ENCODE data around the gene RHOBTB1.

The RHOBTB1 gene

DNA sequence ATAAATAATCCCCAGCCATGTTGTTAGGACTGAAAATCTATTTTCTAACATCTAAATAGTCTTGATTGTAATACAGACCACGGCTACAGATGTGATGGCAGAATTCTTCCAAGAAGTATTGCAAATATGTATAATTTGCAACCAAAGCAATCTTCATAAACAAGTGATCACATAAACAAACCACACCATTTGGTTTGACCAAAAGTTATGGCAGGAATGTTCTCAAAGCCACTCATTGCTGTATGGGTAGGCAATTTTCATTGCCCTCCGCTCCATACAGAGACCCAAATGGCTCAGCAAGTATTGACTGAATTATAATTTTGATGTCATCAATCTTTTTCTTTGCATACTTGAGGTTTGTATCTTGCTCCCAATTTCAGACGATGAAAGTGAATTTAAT lies 19.0 kb upstream of the RHOBTB1 start (continued):
- TF ChIP-seq ZEB2 (tag by site-specific recombination; IDR thresholded peaks at IDR 0.05) (no peak), OVOL3 (tag by site-specific recombination; IDR thresholded peaks at IDR 0.05) (no peak)

DNA sequence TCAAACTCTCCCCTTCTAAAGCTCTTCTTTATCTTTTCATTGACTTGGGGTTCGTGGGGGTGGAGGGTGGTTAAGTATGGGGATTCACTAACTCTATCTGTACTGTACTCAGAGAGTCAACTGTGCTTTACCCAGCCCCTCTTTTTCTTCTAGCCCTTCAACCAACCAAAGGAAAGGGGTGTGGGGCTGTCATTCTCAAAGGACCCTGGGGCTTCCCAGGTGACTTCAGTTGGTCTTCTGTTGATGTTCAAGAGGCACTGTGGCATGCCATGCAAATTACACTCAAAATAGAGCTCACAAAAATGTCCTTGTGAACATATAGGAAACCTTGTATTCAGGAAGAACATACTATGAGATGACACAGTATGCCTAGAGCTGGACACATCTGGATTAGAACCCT lies 16.9 kb upstream of the RHOBTB1 start:
- ChIA-PET POLR2A (no interaction called here), CTCF (interaction anchor here (1.6 kb wide), 1 partner anchor 140 kb away, joined by 6 read pairs; no protein-coding TSS in a partner anchor)
- Histone ChIP-seq H3K4me3 (ENCODE audit: low read depth, low read length) (no peak overlapping the region), H3K27ac (ENCODE audit: extremely low read depth, low read depth, low read length) (no peak overlapping the region), H3K4me1 (ENCODE audit: control insufficient read depth, insufficient read depth, low read length) (peaks cover 3% of the 10 kb centered on the region; the same call in 1 of the 2 replicates), H3K36me3 (ENCODE audit: control insufficient read depth in 2 of 2, insufficient read depth in 1 of 2, low read length in 2 of 2) (no peaks in the 10 kb centered on the region), H3K9me3 (ENCODE audit: control insufficient read depth, insufficient read depth, low read depth, low read length) (no peaks in the 10 kb centered on the region)
- TF ChIP-seq ZNF175 (tag by site-specific recombination; IDR thresholded peaks at IDR 0.05) (no peak), ZEB2 (tag by site-specific recombination; IDR thresholded peaks at IDR 0.05) (no peak), ZNF239 (tag by site-specific recombination; IDR thresholded peaks at IDR 0.05) (no peak), ZFP3 (tag by site-specific recombination; IDR thresholded peaks at IDR 0.05; ENCODE audit: low read depth) (no peak), IKZF3 (tag by site-specific recombination; IDR thresholded peaks at IDR 0.05) (no peak), ZFP37 (tag by site-specific recombination; IDR thresholded peaks at IDR 0.05) (no peak), ZFP69B (tag by site-specific recombination; IDR thresholded peaks at IDR 0.05) (no peak), GFI1B (tag by site-specific recombination; IDR thresholded peaks at IDR 0.05) (no peak), ZNF561 (tag by site-specific recombination; IDR thresholded peaks at IDR 0.05; ENCODE audit: borderline replicate concordance) (no peak), WT1 (tag by site-specific recombination; IDR thresholded peaks at IDR 0.05) (no peak), ZBTB1 (tag by site-specific recombination; IDR thresholded peaks at IDR 0.05) (no peak), ZNF140 (tag by site-specific recombination; IDR thresholded peaks at IDR 0.05) (no peak), ZNF426 (tag by site-specific recombination; IDR thresholded peaks at IDR 0.05) (no peak)
- TF ChIP-seq, protein P1, sequence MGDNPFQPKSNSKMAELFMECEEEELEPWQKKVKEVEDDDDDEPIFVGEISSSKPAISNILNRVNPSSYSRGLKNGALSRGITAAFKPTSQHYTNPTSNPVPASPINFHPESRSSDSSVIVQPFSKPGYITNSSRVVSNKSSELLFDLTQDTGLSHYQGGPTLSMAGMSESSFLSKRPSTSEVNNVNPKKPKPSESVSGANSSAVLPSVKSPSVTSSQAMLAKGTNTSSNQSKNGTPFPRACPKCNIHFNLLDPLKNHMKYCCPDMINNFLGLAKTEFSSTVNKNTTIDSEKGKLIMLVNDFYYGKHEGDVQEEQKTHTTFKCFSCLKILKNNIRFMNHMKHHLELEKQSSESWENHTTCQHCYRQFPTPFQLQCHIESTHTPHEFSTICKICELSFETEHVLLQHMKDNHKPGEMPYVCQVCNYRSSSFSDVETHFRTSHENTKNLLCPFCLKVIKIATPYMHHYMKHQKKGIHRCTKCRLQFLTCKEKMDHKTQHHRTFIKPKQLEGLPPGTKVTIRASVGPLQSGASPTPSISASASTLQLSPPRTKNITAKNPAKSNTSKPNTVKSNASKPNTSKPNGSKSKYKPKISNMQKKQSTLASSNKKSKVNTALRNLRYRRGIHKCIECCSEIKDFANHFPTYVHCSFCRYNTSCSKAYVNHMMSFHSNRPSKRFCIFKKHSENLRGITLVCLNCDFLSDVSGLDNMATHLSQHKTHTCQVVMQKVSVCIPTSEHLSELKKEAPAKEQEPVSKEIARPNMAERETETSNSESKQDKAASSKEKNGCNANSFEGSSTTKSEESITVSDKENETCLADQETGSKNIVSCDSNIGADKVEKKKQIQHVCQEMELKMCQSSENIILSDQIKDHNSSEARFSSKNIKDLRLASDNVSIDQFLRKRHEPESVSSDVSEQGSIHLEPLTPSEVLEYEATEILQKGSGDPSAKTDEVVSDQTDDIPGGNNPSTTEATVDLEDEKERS (tag by site-specific recombination; IDR thresholded peaks at IDR 0.05), result no peak
- TF ChIP-seq, protein P2, sequence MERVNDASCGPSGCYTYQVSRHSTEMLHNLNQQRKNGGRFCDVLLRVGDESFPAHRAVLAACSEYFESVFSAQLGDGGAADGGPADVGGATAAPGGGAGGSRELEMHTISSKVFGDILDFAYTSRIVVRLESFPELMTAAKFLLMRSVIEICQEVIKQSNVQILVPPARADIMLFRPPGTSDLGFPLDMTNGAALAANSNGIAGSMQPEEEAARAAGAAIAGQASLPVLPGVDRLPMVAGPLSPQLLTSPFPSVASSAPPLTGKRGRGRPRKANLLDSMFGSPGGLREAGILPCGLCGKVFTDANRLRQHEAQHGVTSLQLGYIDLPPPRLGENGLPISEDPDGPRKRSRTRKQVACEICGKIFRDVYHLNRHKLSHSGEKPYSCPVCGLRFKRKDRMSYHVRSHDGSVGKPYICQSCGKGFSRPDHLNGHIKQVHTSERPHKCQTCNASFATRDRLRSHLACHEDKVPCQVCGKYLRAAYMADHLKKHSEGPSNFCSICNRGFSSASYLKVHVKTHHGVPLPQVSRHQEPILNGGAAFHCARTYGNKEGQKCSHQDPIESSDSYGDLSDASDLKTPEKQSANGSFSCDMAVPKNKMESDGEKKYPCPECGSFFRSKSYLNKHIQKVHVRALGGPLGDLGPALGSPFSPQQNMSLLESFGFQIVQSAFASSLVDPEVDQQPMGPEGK (tag by site-specific recombination; IDR thresholded peaks at IDR 0.05), result no peak
- TF ChIP-seq, protein P3, sequence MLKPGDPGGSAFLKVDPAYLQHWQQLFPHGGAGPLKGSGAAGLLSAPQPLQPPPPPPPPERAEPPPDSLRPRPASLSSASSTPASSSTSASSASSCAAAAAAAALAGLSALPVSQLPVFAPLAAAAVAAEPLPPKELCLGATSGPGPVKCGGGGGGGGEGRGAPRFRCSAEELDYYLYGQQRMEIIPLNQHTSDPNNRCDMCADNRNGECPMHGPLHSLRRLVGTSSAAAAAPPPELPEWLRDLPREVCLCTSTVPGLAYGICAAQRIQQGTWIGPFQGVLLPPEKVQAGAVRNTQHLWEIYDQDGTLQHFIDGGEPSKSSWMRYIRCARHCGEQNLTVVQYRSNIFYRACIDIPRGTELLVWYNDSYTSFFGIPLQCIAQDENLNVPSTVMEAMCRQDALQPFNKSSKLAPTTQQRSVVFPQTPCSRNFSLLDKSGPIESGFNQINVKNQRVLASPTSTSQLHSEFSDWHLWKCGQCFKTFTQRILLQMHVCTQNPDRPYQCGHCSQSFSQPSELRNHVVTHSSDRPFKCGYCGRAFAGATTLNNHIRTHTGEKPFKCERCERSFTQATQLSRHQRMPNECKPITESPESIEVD (tag by site-specific recombination; IDR thresholded peaks at IDR 0.05), result no peak
- TF ChIP-seq, protein P4, sequence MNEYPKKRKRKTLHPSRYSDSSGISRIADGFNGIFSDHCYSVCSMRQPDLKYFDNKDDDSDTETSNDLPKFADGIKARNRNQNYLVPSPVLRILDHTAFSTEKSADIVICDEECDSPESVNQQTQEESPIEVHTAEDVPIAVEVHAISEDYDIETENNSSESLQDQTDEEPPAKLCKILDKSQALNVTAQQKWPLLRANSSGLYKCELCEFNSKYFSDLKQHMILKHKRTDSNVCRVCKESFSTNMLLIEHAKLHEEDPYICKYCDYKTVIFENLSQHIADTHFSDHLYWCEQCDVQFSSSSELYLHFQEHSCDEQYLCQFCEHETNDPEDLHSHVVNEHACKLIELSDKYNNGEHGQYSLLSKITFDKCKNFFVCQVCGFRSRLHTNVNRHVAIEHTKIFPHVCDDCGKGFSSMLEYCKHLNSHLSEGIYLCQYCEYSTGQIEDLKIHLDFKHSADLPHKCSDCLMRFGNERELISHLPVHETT (tag by site-specific recombination; IDR thresholded peaks at IDR 0.05), result no peak
- TF ChIP-seq, protein P5, sequence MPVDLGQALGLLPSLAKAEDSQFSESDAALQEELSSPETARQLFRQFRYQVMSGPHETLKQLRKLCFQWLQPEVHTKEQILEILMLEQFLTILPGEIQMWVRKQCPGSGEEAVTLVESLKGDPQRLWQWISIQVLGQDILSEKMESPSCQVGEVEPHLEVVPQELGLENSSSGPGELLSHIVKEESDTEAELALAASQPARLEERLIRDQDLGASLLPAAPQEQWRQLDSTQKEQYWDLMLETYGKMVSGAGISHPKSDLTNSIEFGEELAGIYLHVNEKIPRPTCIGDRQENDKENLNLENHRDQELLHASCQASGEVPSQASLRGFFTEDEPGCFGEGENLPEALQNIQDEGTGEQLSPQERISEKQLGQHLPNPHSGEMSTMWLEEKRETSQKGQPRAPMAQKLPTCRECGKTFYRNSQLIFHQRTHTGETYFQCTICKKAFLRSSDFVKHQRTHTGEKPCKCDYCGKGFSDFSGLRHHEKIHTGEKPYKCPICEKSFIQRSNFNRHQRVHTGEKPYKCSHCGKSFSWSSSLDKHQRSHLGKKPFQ (tag by site-specific recombination; IDR thresholded peaks at IDR 0.05), result no peak
- TF ChIP-seq, protein P6, sequence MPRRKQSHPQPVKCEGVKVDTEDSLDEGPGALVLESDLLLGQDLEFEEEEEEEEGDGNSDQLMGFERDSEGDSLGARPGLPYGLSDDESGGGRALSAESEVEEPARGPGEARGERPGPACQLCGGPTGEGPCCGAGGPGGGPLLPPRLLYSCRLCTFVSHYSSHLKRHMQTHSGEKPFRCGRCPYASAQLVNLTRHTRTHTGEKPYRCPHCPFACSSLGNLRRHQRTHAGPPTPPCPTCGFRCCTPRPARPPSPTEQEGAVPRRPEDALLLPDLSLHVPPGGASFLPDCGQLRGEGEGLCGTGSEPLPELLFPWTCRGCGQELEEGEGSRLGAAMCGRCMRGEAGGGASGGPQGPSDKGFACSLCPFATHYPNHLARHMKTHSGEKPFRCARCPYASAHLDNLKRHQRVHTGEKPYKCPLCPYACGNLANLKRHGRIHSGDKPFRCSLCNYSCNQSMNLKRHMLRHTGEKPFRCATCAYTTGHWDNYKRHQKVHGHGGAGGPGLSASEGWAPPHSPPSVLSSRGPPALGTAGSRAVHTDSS (tag by site-specific recombination; IDR thresholded peaks at IDR 0.05), result no peak

All from HEK293 (cell line).